ENCODE data around the gene ANO2.

ANO2 gene

DNA sequence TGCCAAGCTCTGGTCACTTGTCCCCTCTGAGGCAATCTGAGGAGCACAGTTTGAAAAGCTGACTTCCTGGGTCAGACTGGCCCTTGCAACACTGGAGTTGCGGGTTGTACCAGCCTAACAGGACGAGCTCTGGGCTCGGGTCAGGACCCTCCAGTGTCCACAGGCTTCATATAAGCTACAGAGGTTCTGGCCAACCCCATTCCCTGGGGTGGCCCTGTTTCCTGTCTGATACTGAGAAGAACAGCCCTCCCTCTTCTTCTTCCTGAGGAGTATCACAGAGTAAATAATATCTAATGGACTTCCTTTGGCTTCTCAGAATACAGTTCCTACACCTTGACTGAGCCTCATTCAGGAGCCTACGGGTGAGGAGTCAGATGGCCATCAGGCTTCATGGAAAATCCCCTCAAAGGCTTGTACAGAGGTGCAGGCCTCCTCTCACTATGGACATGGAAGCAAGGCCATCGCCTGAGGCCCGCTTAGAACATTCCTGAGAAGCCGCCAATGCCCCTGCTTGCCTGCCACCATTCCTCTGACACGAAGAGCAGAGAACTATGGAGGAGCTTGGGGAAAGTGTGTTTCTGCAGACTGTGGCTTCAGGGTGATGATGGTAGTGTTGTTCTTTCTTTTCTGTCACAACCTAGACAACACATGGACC is 28.5 kb upstream of the ANO2 start:
- Histone ChIP-seq H3K27ac (no peak overlapping the region), H3K27me3 (replicated peaks) (no peaks in the 10 kb centered on the region), H3K4me3 (ENCODE audit: low read depth, low read length) (no peak overlapping the region), H3K36me3 (replicated peaks) (no peaks in the 10 kb centered on the region)
- TF ChIP-seq, protein P1, sequence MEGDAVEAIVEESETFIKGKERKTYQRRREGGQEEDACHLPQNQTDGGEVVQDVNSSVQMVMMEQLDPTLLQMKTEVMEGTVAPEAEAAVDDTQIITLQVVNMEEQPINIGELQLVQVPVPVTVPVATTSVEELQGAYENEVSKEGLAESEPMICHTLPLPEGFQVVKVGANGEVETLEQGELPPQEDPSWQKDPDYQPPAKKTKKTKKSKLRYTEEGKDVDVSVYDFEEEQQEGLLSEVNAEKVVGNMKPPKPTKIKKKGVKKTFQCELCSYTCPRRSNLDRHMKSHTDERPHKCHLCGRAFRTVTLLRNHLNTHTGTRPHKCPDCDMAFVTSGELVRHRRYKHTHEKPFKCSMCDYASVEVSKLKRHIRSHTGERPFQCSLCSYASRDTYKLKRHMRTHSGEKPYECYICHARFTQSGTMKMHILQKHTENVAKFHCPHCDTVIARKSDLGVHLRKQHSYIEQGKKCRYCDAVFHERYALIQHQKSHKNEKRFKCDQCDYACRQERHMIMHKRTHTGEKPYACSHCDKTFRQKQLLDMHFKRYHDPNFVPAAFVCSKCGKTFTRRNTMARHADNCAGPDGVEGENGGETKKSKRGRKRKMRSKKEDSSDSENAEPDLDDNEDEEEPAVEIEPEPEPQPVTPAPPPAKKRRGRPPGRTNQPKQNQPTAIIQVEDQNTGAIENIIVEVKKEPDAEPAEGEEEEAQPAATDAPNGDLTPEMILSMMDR (IDR thresholded peaks at IDR 0.05; ENCODE audit: low read depth, low read length, missing control alignments) = no peak
- in situ Hi-C loops (cut with HindIII; ENCODE audit: low pct_ligation_motif_present, low sequenced_read_pairs) = no loop called here
- DNase-seq = no peak

DNA sequence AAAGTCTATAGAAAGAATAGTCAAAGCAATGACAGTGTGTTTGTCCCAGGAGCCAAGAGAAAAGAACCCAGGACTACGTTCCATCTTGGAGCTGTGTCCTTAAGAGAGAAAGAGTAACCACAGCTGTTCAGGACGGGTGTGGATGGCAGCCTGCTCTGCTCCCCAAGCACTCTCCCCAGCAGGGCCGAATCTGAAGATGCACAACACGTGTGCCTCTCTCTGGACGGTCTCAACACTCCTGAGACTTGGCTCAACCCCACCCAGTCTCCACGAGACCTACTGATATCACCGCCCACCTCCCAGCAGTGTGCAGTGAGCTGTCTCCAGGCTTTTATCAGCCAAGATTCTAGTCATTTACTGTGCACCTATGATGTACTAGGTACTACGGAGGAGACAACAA is 27.3 kb upstream of the ANO2 start:
- Histone ChIP-seq H3K4me3 (ENCODE audit: low read depth, low read length) (no peak overlapping the region), H3K36me3 (replicated peaks) (no peaks in the 10 kb centered on the region), H3K27me3 (replicated peaks) (no peaks in the 10 kb centered on the region), H3K27ac (no peak overlapping the region)
- no peak for DNase-seq
- in situ Hi-C loops (cut with HindIII; ENCODE audit: low pct_ligation_motif_present, low sequenced_read_pairs) = no loop called here
- TF ChIP-seq, protein P1 (IDR thresholded peaks at IDR 0.05; ENCODE audit: low read depth, low read length, missing control alignments) = no peak

DNA sequence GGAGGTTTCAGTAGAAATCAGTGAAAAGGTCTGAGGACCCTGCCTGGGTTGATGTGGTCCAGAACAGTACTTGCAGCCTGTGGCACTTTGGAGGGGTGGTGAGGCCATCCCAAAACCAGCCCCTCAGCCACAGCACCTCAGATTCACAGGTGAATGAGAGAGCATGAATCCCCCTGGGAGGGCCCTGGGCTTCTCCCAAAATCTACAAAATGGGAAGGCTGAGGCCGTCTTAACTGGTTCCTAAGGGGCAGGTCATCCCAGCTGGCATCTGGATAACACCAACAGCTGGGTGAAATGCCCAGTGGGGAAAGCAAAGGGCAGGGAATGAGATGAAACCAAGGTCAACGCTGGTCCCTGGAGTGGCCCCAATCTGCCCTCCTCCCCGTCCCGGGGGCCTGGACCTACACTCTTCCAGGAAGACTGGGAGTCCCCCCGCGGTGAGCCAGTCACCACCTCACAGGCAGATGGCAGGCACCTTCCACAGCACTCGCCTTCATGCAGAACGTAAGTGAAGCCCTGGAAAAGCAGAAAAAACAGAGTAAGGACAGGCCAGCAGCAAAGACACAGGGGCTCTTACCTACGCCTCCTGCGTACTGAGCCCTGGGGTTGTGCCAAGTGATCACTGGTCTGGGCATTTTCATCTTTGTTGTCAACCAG is 26.3 kb upstream of the ANO2 start:
- no peaks in the 10 kb centered on the region for H3K36me3 ChIP-seq (replicated peaks)
- in situ Hi-C loops (cut with HindIII; ENCODE audit: low pct_ligation_motif_present, low sequenced_read_pairs) = no loop called here
- no peak overlapping the region for H3K27ac ChIP-seq
- no peaks in the 10 kb centered on the region for H3K27me3 ChIP-seq (replicated peaks)
- TF ChIP-seq, protein P1 (IDR thresholded peaks at IDR 0.05; ENCODE audit: low read depth, low read length, missing control alignments) = no peak
- no peak for DNase-seq
- H3K4me3 ChIP-seq (ENCODE audit: low read depth, low read length) = no peak overlapping the region

DNA sequence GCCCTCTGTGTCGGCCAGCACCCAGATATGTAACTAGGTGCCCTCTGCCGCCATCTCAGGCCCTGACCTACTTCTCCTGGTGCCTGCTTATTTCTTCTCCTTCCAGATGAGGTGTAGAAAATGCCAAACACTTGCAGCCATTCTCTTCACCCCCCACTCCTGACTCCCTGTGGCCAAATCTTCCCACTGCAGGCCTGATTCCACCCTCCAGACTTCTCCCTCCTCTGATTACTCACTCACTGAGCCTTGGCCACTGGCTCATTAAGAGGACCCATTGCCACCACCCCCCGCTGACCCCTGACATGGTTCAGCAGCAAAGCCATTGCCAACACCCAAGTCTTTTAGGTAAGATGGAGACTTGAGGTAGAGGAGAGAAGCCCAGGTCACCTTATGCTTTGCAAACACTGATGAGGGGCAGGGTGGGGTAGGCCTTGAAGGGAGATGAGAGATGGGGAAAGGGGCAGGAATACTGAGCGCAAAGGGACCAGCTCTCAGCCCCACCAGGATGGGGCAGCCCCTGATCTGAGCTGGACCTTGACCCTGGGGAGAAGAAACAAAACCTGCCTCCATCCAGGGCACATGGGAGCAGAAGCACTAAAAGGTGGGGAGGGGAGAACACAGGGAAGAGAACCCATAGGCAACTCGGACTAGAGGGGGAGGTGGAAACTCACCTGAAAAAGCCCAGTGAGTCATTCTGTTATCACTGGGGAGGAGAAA is 25.1 kb upstream of the ANO2 start:
- H3K27me3 ChIP-seq (replicated peaks) = no peaks in the 10 kb centered on the region
- in situ Hi-C loops (cut with HindIII; ENCODE audit: low pct_ligation_motif_present, low sequenced_read_pairs) = no loop called here
- TF ChIP-seq, protein P1 (IDR thresholded peaks at IDR 0.05; ENCODE audit: low read depth, low read length, missing control alignments) = peak; percentile 22
- DNase-seq = no peak
- no peak overlapping the region for H3K4me3 ChIP-seq (ENCODE audit: low read depth, low read length)
- no peaks in the 10 kb centered on the region for H3K36me3 ChIP-seq (replicated peaks)
- H3K27ac ChIP-seq = no peak overlapping the region

DNA sequence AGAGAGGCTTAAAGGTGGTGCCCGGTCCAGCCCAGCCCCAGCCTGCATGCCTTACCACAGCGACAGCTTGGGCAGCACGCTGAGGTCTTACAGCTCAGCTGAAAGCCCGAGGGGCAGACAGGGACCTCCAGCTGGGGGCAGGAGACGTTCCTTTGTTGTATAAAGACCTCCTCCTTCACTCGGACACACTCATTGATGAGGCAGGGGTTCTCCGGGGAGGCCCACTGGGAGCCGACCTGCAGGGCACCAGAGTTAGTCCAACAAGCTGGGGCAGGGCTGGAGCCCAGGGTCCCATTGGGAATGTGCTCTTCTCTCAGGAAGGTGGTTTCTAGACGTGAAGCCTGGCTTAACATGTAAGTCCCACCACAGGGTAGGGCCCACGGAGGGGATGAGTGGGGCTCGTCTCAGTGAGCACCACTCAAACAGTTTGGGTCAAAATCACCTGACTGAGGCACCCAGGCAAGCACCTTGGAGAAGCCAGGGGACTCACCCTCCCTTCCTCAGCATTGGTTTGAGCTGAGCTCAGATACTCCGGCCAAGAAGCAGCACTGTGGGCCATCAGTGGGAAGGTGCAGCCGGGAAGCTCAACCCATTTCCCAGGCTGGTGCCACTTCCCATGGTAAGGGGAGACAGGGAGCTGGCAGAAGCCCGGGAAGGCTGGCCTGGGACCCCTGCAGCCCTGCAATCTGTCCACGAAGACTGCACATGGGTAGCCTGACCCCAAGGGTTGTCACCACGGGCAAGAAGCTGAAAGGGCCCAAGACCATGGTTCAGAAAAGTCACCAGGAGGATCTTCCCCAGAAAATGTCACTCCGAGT is 24.3 kb upstream of the ANO2 start:
- H3K27ac ChIP-seq = no peak overlapping the region
- no peak overlapping the region for H3K4me3 ChIP-seq (ENCODE audit: low read depth, low read length)
- DNase-seq = no peak
- no peaks in the 10 kb centered on the region for H3K36me3 ChIP-seq (replicated peaks)
- TF ChIP-seq, protein P1 (IDR thresholded peaks at IDR 0.05; ENCODE audit: low read depth, low read length, missing control alignments) = no peak
- in situ Hi-C loops (cut with HindIII; ENCODE audit: low pct_ligation_motif_present, low sequenced_read_pairs) = no loop called here
- H3K27me3 ChIP-seq (replicated peaks) = no peaks in the 10 kb centered on the region
